ENCODE results near the gene PXMP4. TPM values are rescaled to one million over a fixed set of nuclear protein-coding genes. Genes with fewer than 3 reads are reported as not detected.

The PXMP4 gene
- total and polyA plus RNA-seq, 12 donors = 4.6 to 14.8 (median 12.0) TPM

- DNase-seq (no peak), ATAC-seq (no peak)
- no peaks in the 10 kb centered on the region for H3K36me3 ChIP-seq
- H3K4me3 ChIP-seq = no peak overlapping the region
- no peak for TF ChIP-seq CTCF (IDR thresholded peaks at IDR 0.05)
- H3K4me1 ChIP-seq = peaks cover 3 to 24% (median 23%) of the 10 kb centered on the region in 9 donors
- WGBS, 2 donors = 75 to 81% methylated on average over 4 of the region's 4 CpGs
- H3K27ac ChIP-seq = no peak overlapping the region
- no peaks in the 10 kb centered on the region for H3K27me3 ChIP-seq
- intact Hi-C loops (cut with DNase I) = no loop called here
- no peaks in the 10 kb centered on the region for H3K9me3 ChIP-seq
Measured at GRCh38 chr20:33729101-33729500, 9.0 kb upstream of the PXMP4 start.

GRCh38 chr20:33728463-33728862 lies 8.4 kb upstream of the PXMP4 start:
- no peak overlapping the region for H3K27ac ChIP-seq
- no peak for DNase-seq
- no peak overlapping the region for H3K4me3 ChIP-seq
- peaks cover 3 to 18% (median 16%) of the 10 kb centered on the region in 9 donors for H3K4me1 ChIP-seq
- no peaks in the 10 kb centered on the region for H3K36me3 ChIP-seq
- no peak for ATAC-seq
- intact Hi-C loops (cut with DNase I) = no loop called here
- H3K27me3 ChIP-seq = no peaks in the 10 kb centered on the region
- H3K9me3 ChIP-seq = no peaks in the 10 kb centered on the region
- no peak for TF ChIP-seq CTCF (IDR thresholded peaks at IDR 0.05)
- WGBS, 2 donors = 88 to 90% methylated on average over 2 of the region's 2 CpGs

- ATAC-seq (no peak), DNase-seq (no peak)
- Histone ChIP-seq H3K27me3 (no peaks in the 10 kb centered on the region), H3K4me1 (peaks cover 2 to 12% (median 10%) of the 10 kb centered on the region in 9 donors), H3K27ac (no peak overlapping the region), H3K9me3 (no peaks in the 10 kb centered on the region), H3K36me3 (no peaks in the 10 kb centered on the region), H3K4me3 (no peak overlapping the region)
- 90 to 91% methylated on average over 3 of the region's 3 CpGs for WGBS, 2 donors
- no peak for TF ChIP-seq CTCF (IDR thresholded peaks at IDR 0.05)
- intact Hi-C loops (cut with DNase I) = no loop called here
Measured at GRCh38 chr20:33727806-33728205, 7.7 kb upstream of the PXMP4 start.

GRCh38 chr20:33727115-33727479 lies 7.0 kb upstream of the PXMP4 start:
- H3K27me3 ChIP-seq = no peaks in the 10 kb centered on the region
- ATAC-seq (no peak), DNase-seq (no peak)
- TF ChIP-seq CTCF (IDR thresholded peaks at IDR 0.05) = no peak
- H3K9me3 ChIP-seq = no peaks in the 10 kb centered on the region
- H3K27ac ChIP-seq = no peak overlapping the region
- intact Hi-C loops (cut with DNase I) = no loop called here
- WGBS, 2 donors = 94% methylated on average over 5 of the region's 5 CpGs
- H3K4me3 ChIP-seq = no peak overlapping the region
- H3K4me1 ChIP-seq = peaks cover 0 to 7% (median 5%) of the 10 kb centered on the region in 9 donors
- no peaks in the 10 kb centered on the region for H3K36me3 ChIP-seq
